Measurements from ENCODE around the gene YY1.

- no peak for TF ChIP-seq EZH2 (IDR thresholded peaks at IDR 0.05; ENCODE audit: borderline replicate concordance)
- no peak for TF ChIP-seq CTCF (IDR thresholded peaks at IDR 0.05; ENCODE audit: poor library complexity)
- TF ChIP-seq EZH2phosphoT487 (IDR thresholded peaks at IDR 0.05; ENCODE audit: low read depth, severe bottlenecking, unreplicated experiment), result no peak
Observed at GRCh38 chr14:100293497-100294212, 54.7 kb downstream of the YY1 start.
